Mesendoderm (in vitro differentiated cells): ENCODE data around the gene EPS8.

Experiments
- DNase-seq: peaks from one replicate; pipeline ENCODE4 v3.0.0; 2013
- H2AK5ac ChIP-seq: 2 replicates; pipeline ENCODE4 v1.6.1; 2013; ENCODE audit warnings: low read length, inconsistent platforms
- H2BK120ac ChIP-seq: 2 replicates; pipeline ENCODE4 v1.6.1; 2013; ENCODE audit warnings: low read depth, mild to moderate bottlenecking, low read length, moderate library complexity, mixed read lengths
- H2BK15ac ChIP-seq: replicated peaks from 2 replicates; pipeline ENCODE4 v1.6.1; 2013; ENCODE audit warnings: low read depth, mild to moderate bottlenecking, moderate library complexity
- H2BK5ac ChIP-seq: 2 replicates; pipeline ENCODE4 v1.6.1; 2013; ENCODE audit warnings: low read length, inconsistent platforms
- H3K18ac ChIP-seq: 2 replicates; pipeline ENCODE4 v1.6.1; 2013; ENCODE audit warnings: mild to moderate bottlenecking, low read length, mixed read lengths
- H3K23ac ChIP-seq: one replicate; pipeline ENCODE4 v1.6.1; 2013; ENCODE audit warnings: low read length
- H3K27ac ChIP-seq: 2 replicates; pipeline ENCODE4 v1.5.1; 2013; ENCODE audit warnings: low read depth, mild to moderate bottlenecking, inconsistent platforms, low read length, moderate library complexity
- H3K27me3 ChIP-seq: 2 replicates; pipeline ENCODE4 v1.6.1; 2013; ENCODE audit warnings: low read length, control low read depth, mild to moderate bottlenecking, inconsistent platforms; ENCODE audit not compliant: insufficient read depth, poor library complexity
- H3K36me3 ChIP-seq: 2 replicates; pipeline ENCODE4 v1.6.1; 2013; ENCODE audit warnings: low read length, inconsistent platforms; ENCODE audit not compliant: control insufficient read depth, insufficient read depth
- H3K4ac ChIP-seq: one replicate; pipeline ENCODE4 v1.6.1; 2013; ENCODE audit warnings: low read depth, mild to moderate bottlenecking, low read length, moderate library complexity
- H3K4me1 ChIP-seq: 2 replicates; pipeline ENCODE4 v1.6.1; 2013; ENCODE audit warnings: low read depth, low read length, inconsistent platforms; ENCODE audit not compliant: control insufficient read depth
- H3K4me2 ChIP-seq: 2 replicates; pipeline ENCODE4 v1.6.1; 2013; ENCODE audit warnings: low read length
- H3K4me3 ChIP-seq: 2 replicates; pipeline ENCODE4 v1.5.1; 2013; ENCODE audit warnings: mild to moderate bottlenecking, low read length
- H3K56ac ChIP-seq: one replicate; pipeline ENCODE4 v1.6.1; 2013; ENCODE audit warnings: low read length
- H3K79me1 ChIP-seq: 2 replicates; pipeline ENCODE4 v1.6.1; 2013; ENCODE audit warnings: low read length, inconsistent platforms
- H3K79me2 ChIP-seq: 2 replicates; pipeline ENCODE4 v1.6.1; 2013; ENCODE audit warnings: mild to moderate bottlenecking, low read length; ENCODE audit not compliant: control insufficient read depth, insufficient read depth
- H3K9ac ChIP-seq: 2 replicates; pipeline ENCODE4 v1.6.1; 2013; ENCODE audit warnings: low read length, inconsistent platforms
- H4K5ac ChIP-seq: one replicate; pipeline ENCODE4 v1.6.1; 2013; ENCODE audit warnings: low read length
- H4K8ac ChIP-seq: one replicate; pipeline ENCODE4 v1.6.1; 2013; ENCODE audit warnings: low read depth, mild to moderate bottlenecking, control low read depth, low read length, moderate library complexity
- WGBS: extraction: QIAGEN DNeasy Blood & Tissue Kit; methylation state at CpG from one replicate; pipeline ENCODE4 v1.1.7; 2013; ENCODE audit warnings: low lambda C conversion rate, missing lambda C conversion rate; ENCODE audit not compliant: insufficient coverage; ENCODE audit errors: extremely low coverage; 5-methylcytosine and 5-hydroxymethylcytosine counted together

EPS8 gene

DNA sequence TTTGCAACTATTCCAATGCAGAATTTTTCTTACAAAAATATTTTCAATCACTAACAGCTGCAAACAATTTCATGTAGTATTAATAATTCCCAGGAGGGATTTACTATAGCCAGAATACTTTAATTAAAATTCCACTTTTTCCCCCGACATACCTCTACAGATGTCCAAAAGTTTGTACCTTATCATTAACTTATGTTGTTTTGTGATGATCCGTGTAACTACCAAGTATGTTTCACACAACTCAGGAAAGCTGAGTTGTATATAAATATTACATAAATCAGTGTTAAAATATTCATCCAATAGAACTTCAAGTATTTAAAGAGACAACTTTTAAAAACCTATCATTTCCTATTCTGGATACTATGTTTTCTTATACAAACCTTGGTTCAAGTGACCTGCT, 2.4 kb downstream of the EPS8 start:
- peaks cover 3% of the 10 kb centered on the region for H3K27me3 ChIP-seq
- no peak overlapping the region for H3K4me2 ChIP-seq
- H3K79me2 ChIP-seq = no peaks in the 10 kb centered on the region
- no peak for DNase-seq
- H3K4me3 ChIP-seq = no peak overlapping the region
- no peak overlapping the region for H2BK5ac ChIP-seq
- H3K79me1 ChIP-seq = no peaks in the 10 kb centered on the region
- H2BK15ac ChIP-seq = no peak overlapping the region
- no CpG with 5 or more reads among the region's 2 CpGs for WGBS
- no peak overlapping the region for H4K5ac ChIP-seq
- H3K9ac ChIP-seq = no peak overlapping the region
- no peak overlapping the region for H2BK120ac ChIP-seq
- no peak overlapping the region for H3K27ac ChIP-seq
- no peaks in the 10 kb centered on the region for H3K4me1 ChIP-seq
- no peak overlapping the region for H3K4ac ChIP-seq
- no peak overlapping the region for H2AK5ac ChIP-seq
- no peak overlapping the region for H4K8ac ChIP-seq
- no peak overlapping the region for H3K56ac ChIP-seq
- no peaks in the 10 kb centered on the region for H3K36me3 ChIP-seq
- no peak overlapping the region for H3K18ac ChIP-seq
- no peak overlapping the region for H3K23ac ChIP-seq

DNA sequence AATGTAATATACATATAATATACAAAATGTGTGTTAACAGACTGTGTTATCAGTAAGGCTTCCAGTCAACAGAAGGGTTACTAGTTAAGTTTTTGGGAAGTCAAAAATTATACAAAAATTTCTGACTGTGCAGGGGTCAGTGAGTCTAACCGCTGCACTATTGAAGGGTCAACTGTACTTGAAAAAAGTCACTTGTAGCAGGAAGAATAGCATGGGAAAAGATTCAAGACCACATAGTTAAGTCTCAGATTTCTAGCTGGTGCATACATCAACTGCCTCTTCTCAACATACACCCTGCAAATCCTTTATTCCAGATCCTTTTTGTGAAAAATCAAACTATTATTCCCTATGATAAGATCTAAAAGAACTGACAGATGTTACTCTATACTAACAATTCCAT, 5.9 kb downstream of the EPS8 start:
- Histone ChIP-seq H3K56ac (no peak overlapping the region), H3K18ac (no peak overlapping the region), H4K5ac (no peak overlapping the region), H3K79me1 (no peaks in the 10 kb centered on the region), H3K4me3 (no peak overlapping the region), H2BK5ac (no peak overlapping the region), H3K23ac (no peak overlapping the region), H3K4me2 (no peak overlapping the region), H3K27me3 (peaks cover under 1% of the 10 kb centered on the region), H3K4ac (no peak overlapping the region), H3K4me1 (no peaks in the 10 kb centered on the region), H2BK15ac (no peak overlapping the region), H3K9ac (no peak overlapping the region), H2AK5ac (no peak overlapping the region), H3K36me3 (no peaks in the 10 kb centered on the region), H3K27ac (no peak overlapping the region), H4K8ac (no peak overlapping the region), H2BK120ac (no peak overlapping the region), H3K79me2 (no peaks in the 10 kb centered on the region)
- DNase-seq = no peak
- no CpG with 5 or more reads among the region's 1 CpG for WGBS

DNA sequence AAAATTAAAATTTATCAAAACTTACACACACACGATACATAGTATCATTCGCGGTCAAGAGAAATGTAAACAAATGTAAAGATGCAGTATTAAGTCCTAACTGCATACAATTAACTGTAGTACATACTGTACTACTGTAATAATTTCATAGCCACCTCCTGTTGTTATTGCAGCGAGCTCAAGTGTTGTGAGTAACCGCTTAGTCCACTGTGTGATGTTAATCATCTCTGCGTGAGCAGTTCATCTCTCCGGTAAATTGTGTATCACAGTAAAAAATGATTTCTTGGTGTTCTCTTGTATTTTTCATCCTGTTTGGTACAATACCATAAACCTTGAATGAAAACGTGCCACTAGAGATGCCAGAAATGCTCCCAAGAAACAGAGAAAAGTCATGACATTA, 6.5 kb downstream of the EPS8 start:
- H3K4ac ChIP-seq = no peak overlapping the region
- H3K9ac ChIP-seq = no peak overlapping the region
- WGBS = no CpG with 5 or more reads among the region's 8 CpGs
- no peak overlapping the region for H3K23ac ChIP-seq
- H3K18ac ChIP-seq = no peak overlapping the region
- H3K56ac ChIP-seq = no peak overlapping the region
- no peak overlapping the region for H2AK5ac ChIP-seq
- no peak overlapping the region for H2BK15ac ChIP-seq
- DNase-seq = no peak
- no peak overlapping the region for H3K4me2 ChIP-seq
- no peak overlapping the region for H2BK5ac ChIP-seq
- H4K5ac ChIP-seq = no peak overlapping the region
- no peak overlapping the region for H3K27ac ChIP-seq
- no peaks in the 10 kb centered on the region for H3K79me1 ChIP-seq
- no peak overlapping the region for H4K8ac ChIP-seq
- no peak overlapping the region for H3K4me3 ChIP-seq
- H3K79me2 ChIP-seq = no peaks in the 10 kb centered on the region
- H3K27me3 ChIP-seq = no peaks in the 10 kb centered on the region
- no peaks in the 10 kb centered on the region for H3K36me3 ChIP-seq
- H2BK120ac ChIP-seq = no peak overlapping the region
- H3K4me1 ChIP-seq = no peaks in the 10 kb centered on the region

DNA sequence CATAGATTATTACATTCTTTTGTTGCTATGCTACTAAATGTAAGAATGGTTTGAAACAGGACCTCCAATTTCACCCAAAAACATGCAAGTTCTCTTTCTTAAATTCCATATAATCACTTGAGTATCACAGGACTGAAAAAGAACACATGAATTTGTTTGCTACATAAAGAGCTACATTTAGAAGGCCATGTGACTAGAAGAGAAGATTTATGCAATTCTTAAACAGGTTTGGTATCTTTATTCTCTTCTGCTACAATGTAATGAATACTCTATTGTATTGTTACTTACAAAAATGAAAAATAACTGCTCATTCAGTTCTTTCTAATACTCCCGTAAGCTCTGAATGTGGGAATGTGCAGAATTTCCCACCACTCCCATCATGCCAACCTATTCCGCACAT, 9.3 kb downstream of the EPS8 start:
- no CpG with 5 or more reads among the region's 2 CpGs for WGBS
- Histone ChIP-seq H3K79me2 (no peaks in the 10 kb centered on the region), H3K27ac (no peak overlapping the region), H3K27me3 (no peaks in the 10 kb centered on the region), H3K4me2 (no peak overlapping the region), H4K8ac (no peak overlapping the region), H3K4me1 (no peaks in the 10 kb centered on the region), H3K4me3 (no peak overlapping the region), H3K18ac (no peak overlapping the region), H3K56ac (no peak overlapping the region), H3K23ac (no peak overlapping the region), H2BK120ac (no peak overlapping the region), H2AK5ac (no peak overlapping the region), H3K4ac (no peak overlapping the region), H2BK5ac (no peak overlapping the region), H3K36me3 (no peaks in the 10 kb centered on the region), H4K5ac (no peak overlapping the region), H3K9ac (no peak overlapping the region), H3K79me1 (no peaks in the 10 kb centered on the region), H2BK15ac (no peak overlapping the region)
- no peak for DNase-seq

DNA sequence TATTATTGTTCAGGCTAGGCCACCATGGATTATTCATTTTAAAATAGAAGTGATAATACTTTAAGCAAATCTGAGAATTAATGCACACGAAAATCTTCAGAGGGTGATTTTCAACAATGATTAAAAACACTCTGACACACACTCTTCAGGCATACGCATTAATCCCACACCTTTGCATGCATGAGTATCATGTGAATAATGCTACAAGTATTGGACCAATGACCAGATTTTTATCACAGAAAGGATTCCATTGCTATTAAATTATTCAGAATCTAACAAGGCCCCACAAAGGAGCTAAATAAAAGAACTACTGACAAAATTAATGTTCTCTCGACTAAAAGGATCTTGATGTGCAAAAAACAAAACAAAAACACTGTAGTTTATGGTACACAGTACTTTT, 11.1 kb downstream of the EPS8 start:
- Histone ChIP-seq H3K27ac (no peak overlapping the region), H3K56ac (no peak overlapping the region), H3K18ac (no peak overlapping the region), H3K79me1 (no peaks in the 10 kb centered on the region), H4K8ac (no peak overlapping the region), H4K5ac (no peak overlapping the region), H3K4me3 (no peak overlapping the region), H3K4me2 (no peak overlapping the region), H3K79me2 (no peaks in the 10 kb centered on the region), H3K23ac (no peak overlapping the region), H2AK5ac (no peak overlapping the region), H3K4ac (no peak overlapping the region), H2BK15ac (no peak overlapping the region), H2BK120ac (no peak overlapping the region), H3K36me3 (no peaks in the 10 kb centered on the region), H3K27me3 (no peaks in the 10 kb centered on the region), H3K9ac (no peak overlapping the region), H2BK5ac (no peak overlapping the region), H3K4me1 (no peaks in the 10 kb centered on the region)
- no CpG with 5 or more reads among the region's 3 CpGs for WGBS
- no peak for DNase-seq

DNA sequence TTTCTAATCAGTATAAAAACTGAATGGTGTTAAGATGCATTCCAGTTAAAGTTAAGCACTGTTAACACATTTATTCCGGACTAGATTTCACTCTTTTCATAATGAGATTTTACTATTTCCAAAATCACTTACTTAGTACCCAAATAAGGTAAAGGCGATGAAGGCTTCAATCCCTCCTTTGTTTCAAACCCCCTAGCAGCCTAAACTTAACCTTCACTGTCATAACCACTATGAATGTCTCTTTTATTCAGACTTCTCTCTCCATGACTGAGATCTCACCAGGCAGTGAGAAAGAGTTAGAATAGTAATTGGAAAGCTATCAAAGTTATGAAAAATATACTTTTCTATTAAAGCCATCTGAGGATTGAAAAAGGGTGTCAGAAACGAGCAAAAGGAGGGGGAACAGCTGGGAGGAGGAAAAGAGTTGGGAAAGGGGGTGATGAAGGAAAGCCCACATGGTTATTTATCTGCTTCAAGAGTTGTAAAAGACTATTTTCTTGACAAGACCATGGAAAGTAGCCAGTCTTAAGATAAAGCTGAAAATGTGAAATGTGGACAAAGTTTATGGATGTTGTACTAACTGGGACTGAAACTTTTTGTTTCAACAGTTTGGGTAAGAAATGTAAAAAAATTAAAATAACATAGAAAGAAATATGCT, 11.7 kb downstream of the EPS8 start:
- Histone ChIP-seq H2BK5ac (no peak overlapping the region), H3K4me3 (no peak overlapping the region), H4K5ac (no peak overlapping the region), H3K27me3 (no peaks in the 10 kb centered on the region), H2BK15ac (no peak overlapping the region), H3K9ac (no peak overlapping the region), H3K56ac (no peak overlapping the region), H3K79me2 (no peaks in the 10 kb centered on the region), H3K79me1 (no peaks in the 10 kb centered on the region), H3K18ac (no peak overlapping the region), H3K36me3 (no peaks in the 10 kb centered on the region), H3K23ac (no peak overlapping the region), H2BK120ac (no peak overlapping the region), H3K4me2 (no peak overlapping the region), H3K4me1 (no peaks in the 10 kb centered on the region), H3K27ac (no peak overlapping the region), H3K4ac (no peak overlapping the region), H2AK5ac (no peak overlapping the region), H4K8ac (no peak overlapping the region)
- DNase-seq = no peak
- no CpG with 5 or more reads among the region's 3 CpGs for WGBS
